Fibroblast of the conjunctiva (primary cell): ENCODE results near the gene CDH12.
"Not testable (repeated sequence)": the region's sequence is repeated elsewhere in the genome, so short reads cannot be mapped to it uniquely, and the experiment has no call there.

Source experiments
- DNase-seq: peaks from one replicate; pipeline ENCODE4 v3.0.0-alpha.2; 2010; ENCODE audit warnings: low read depth

The CDH12 gene

GRCh38 chr5:22852807-22853660 lies at the start of gene CDH12:
Gene CDH12 (minus strand): TSS chr5:22853344.
- no peak for DNase-seq

GRCh38 chr5:22901885-22902284 lies 48.7 kb upstream of the CDH12 start:
- no peak for DNase-seq

GRCh38 chr5:22900801-22901310 lies 47.7 kb upstream of the CDH12 start:
- DNase-seq = no peak

GRCh38 chr5:22899341-22899740 lies 46.2 kb upstream of the CDH12 start:
- no peak for DNase-seq

- DNase-seq = no peak
Measured at GRCh38 chr5:22896152-22896551, 43.0 kb upstream of the CDH12 start.

GRCh38 chr5:22892441-22892840 lies 39.3 kb upstream of the CDH12 start:
- no peak for DNase-seq

- no peak for DNase-seq
Measured at GRCh38 chr5:22889720-22890119, 36.6 kb upstream of the CDH12 start.

- DNase-seq = no peak
Measured at GRCh38 chr5:22887566-22887965, 34.4 kb upstream of the CDH12 start.

- DNase-seq = not testable (repeated sequence)
Measured at GRCh38 chr5:22858911-22859310, 5.8 kb upstream of the CDH12 start.

GRCh38 chr5:22855824-22856223 lies 2.7 kb upstream of the CDH12 start:
- no peak for DNase-seq

GRCh38 chr5:22850981-22851380 lies 2.2 kb downstream of the CDH12 start:
- peak; percentile 5 for DNase-seq

- no peak for DNase-seq
Measured at GRCh38 chr5:22846693-22847092, 6.5 kb downstream of the CDH12 start.

- DNase-seq = no peak
Measured at GRCh38 chr5:22844636-22845035, 8.5 kb downstream of the CDH12 start.

- DNase-seq = no peak
Measured at GRCh38 chr5:22844155-22844554, 9.0 kb downstream of the CDH12 start.

- no peak for DNase-seq
Measured at GRCh38 chr5:22842574-22842973, 10.6 kb downstream of the CDH12 start.

GRCh38 chr5:22837803-22838202 lies 15.3 kb downstream of the CDH12 start:
- no peak for DNase-seq

GRCh38 chr5:22835686-22836085 lies 17.5 kb downstream of the CDH12 start:
- no peak for DNase-seq

- DNase-seq = no peak
Measured at GRCh38 chr5:22793463-22793862, 59.7 kb downstream of the CDH12 start.

- DNase-seq = no peak
Measured at GRCh38 chr5:22787807-22788206, 65.3 kb downstream of the CDH12 start.

GRCh38 chr5:22787398-22787797 lies 65.7 kb downstream of the CDH12 start:
- DNase-seq = no peak

- DNase-seq = no peak
Measured at GRCh38 chr5:22780756-22781155, 72.4 kb downstream of the CDH12 start.

- DNase-seq = no peak
Measured at GRCh38 chr5:22779499-22779898, 73.6 kb downstream of the CDH12 start.

GRCh38 chr5:22776285-22776684 lies 76.9 kb downstream of the CDH12 start:
- no peak for DNase-seq

- DNase-seq = not testable (repeated sequence)
Measured at GRCh38 chr5:22774214-22774613, 78.9 kb downstream of the CDH12 start.
